ENCODE results near the gene BLM.
"Not testable (repeated sequence)": the region's sequence is repeated elsewhere in the genome, so short reads cannot be mapped to it uniquely, and the experiment has no call there.

Gene BLM

DNA sequence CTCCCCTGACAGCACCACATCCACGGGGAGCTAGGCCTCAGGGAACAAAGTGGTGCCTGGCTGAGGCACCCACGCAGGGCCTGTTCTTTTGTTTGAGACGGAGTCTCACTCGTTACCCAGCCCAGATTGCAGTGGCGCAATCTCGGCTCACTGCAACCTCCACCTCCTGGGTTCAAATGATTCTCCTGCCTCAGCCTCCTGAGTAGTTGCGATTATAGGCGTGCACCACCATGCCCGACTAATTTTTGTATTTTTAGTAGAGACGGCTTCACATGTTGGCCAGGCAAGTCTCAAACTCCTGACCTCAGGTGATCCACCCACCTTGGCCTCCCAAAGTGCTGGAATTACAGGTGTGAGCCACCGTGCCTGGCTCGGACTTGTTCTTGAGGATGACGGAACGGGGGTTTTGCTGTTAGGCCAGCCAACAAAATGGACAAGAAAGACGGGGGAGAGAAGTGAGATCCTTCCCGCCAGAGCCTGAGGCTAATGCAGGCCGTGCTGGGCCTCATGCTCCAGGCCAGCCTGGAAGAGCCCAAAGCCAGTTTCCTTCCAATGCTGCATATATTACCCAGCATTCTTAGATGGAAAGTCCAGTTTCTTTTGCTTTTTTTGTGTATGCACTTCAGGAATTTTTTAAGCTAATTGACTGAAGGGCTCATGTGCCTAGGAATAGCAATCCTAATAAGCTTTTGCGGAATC, 123.2 kb downstream of the BLM start:
- no peak for DNase-seq (ENCODE audit: low read depth in 2 of 3, low spot score in 1 of 3)

DNA sequence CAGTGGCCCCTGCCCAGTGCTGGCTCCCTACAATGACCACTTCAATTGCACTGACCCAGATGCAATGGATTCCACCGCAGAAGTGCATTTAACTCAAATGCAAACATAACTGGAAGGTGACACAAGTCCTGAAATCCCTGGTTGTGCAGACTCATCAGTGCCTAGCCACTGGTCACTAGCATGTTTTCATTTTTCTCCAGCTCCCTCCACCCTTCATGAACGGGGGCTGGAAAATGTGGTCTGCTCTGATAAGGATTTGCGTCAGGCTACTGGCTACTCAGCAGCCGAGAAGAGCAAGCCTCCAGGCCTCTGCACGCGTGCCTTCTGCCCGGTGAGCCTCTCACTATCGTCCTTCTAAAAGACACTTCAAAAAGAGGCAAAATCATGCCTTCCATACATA, 123.8 kb downstream of the BLM start:
- no peak for DNase-seq (ENCODE audit: low read depth in 2 of 3, low spot score in 1 of 3)

DNA sequence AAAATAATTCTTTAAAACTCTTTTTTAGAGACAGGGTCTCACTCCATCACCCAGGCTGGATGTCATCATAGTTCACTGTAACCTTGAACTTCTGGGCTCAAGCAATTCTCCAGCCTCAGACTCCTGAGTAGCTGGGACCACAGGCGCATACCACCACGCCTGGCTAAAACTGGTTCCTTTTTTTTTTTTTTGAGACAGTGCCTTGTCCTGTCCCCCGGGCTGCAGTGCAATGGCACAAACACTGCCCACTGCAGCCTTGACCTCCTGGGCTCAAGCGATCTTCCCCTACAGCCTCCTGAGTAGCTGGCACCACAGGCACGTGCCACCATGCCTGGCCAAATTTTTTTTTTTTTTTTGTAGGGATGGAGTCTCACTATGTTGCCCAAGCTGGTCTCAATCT, 127.5 kb downstream of the BLM start:
- no peak for DNase-seq (ENCODE audit: low read depth in 2 of 3, low spot score in 1 of 3)

DNA sequence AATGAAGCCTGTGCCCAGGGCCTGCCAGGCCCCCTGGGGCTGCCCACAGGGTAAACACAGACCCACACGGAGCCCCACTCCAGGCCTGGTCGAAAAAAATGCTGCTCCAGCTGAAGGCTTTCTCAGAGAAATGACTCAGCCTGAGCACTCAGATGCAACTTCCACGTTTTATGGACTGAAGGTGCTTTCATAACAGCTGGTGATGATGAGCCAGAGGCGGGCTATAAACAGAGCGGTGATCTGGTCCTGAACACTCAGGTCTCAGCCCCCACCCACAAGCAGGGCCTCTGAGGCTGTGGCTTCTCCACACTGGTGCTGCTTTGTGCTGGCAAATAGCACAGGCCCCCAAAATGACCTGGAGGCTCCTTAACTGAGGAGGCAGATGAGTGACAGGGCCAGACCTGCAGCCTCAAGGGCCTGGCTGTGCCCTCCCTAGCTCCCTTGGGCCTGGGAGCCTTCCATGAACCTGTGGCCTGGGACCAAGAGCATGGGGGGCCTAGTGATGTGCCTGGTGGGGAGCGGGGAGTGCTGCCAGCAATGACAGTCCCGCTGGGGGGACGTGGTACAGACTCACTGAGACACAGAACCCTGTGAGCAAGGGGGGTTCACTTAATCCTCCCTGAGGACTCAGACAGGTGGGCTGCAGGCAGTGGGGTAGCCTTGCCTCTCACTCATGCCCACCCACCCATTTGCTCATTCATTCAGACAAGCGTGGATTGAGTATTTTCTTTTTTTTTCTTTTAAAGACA, 128.2 kb downstream of the BLM start:
- peak in 2 of 3 donors; percentile 57 to 70 for DNase-seq (ENCODE audit: low read depth in 2 of 3, low spot score in 1 of 3)

DNA sequence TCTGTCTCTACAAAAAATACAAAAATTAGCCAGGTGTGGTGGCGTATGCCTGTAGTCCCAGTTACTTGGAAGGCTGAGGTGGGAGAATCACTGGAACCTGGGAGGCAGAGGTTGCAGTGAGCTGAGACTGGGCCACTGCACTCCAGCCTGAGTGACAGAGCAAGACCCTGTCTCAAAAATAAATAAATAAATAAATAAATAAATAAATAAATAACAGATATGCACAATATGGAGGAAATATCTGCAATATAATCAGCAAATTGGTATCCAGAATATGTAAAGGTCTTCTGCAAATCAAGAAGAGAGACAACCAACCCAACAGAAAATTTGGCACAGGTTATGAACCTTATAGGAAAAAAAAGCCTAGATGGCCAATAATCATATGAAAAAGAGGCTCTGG, 132.3 kb downstream of the BLM start:
- not testable (repeated sequence) for DNase-seq (ENCODE audit: low read depth in 2 of 3, low spot score in 1 of 3)

DNA sequence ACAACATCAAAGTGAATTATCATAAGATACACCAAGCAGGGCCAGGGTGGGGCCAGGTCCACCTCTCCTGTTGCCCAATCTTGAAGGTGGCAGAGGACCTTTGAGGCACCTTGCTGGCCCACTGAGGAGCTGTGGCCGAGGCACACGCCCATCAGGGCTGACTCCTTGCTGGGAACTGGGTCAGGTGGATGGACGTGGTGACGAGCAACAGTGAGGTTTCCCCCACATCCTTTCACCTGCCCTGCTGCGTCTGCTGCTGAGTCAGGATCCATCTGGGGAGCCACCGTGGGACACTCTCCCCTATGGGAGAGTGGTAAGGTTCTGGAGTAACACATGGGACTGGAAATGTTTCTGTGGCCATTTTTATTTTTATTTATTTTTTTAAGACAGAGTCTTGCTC, 134.0 kb downstream of the BLM start:
- no peak for DNase-seq (ENCODE audit: low read depth in 2 of 3, low spot score in 1 of 3)

DNA sequence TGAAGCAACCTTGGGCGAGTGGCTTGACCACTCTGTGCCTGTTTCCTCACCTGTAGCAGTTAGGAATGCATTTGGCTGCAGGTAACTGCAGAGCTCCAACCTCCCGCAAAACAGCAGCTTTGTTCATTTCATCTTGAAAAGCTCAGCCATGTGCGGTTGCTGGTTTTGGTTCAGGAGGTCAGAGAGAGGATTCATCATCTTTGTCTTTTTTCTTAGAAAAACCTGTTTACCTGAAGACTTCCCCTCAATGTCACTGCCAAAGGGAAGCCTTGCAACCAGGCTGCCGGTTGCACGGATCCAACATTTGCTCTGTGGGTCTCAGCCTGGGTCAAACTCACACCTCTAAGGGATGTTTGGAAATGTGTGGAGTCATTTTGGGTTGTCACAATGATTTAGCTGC, 134.8 kb downstream of the BLM start:
- DNase-seq (ENCODE audit: low read depth in 2 of 3, low spot score in 1 of 3): no peak

DNA sequence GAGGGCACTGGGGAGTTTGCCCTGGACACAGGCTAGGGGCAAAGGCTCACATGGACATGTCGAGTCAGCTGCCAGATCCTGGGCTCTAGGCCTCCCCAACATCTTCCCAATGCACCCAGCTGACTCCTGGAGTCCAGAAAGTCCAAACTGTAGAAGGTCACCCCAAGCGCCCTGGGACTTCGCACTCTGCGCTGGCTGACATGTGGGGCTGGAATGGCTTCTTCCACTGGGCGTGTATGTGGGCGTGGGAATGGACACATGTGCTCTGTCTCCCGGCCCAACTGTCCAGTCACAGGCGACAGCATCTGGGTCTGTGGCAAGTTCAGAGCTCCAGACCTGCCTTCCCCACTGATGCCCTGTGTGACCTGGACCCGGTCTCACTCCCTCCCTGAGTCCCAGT, 138.0 kb downstream of the BLM start:
- DNase-seq (ENCODE audit: low read depth in 2 of 3, low spot score in 1 of 3): no peak

DNA sequence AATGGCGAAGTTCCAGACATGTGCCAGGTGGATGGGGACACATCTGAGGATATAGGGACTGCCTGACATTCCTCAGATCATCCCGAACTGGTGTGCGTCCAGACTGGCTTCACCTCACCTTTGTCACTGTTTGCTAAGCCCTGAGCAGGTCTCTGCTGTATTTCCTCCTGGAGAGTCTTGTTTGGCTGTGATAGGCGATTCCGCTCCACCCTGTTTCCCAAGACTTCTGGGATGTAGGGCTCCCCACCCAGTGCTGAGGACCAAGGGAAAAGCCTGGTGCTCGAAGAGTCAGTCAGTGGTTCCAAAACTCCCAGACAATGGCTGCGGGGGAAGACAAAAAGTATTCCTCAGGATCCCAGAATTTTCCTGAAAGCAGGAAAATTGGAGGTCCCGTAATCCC, 140.2 kb downstream of the BLM start:
- DNase-seq (ENCODE audit: low read depth in 2 of 3, low spot score in 1 of 3): no peak

DNA sequence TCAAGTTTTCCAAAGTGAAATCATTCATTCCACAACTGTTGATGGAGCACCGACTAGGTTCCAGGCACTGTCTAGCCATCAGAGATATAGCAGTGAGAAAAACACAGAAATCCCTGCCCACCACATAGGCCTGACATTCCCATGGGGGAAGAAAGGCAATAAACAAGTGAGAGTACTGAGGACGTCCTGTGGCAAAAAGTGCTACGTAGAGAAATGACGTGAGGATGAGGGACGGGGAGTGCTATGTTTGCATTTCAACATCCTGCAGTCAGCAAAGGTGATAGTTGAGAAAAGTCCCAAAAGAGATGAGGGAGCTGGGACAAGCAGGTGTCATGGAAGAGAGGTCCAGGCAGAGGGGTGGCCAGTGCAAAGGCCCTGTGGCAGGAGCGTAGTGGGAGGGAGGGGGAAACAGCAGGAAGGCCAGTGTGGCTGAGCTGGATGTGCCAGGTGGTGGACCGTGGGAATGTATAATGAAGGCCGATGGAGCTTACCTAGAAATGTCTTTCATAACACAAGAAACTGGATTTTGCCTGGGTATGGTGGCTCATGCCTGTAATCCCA, 140.8 kb downstream of the BLM start:
- no peak for DNase-seq (ENCODE audit: low read depth in 2 of 3, low spot score in 1 of 3)

DNA sequence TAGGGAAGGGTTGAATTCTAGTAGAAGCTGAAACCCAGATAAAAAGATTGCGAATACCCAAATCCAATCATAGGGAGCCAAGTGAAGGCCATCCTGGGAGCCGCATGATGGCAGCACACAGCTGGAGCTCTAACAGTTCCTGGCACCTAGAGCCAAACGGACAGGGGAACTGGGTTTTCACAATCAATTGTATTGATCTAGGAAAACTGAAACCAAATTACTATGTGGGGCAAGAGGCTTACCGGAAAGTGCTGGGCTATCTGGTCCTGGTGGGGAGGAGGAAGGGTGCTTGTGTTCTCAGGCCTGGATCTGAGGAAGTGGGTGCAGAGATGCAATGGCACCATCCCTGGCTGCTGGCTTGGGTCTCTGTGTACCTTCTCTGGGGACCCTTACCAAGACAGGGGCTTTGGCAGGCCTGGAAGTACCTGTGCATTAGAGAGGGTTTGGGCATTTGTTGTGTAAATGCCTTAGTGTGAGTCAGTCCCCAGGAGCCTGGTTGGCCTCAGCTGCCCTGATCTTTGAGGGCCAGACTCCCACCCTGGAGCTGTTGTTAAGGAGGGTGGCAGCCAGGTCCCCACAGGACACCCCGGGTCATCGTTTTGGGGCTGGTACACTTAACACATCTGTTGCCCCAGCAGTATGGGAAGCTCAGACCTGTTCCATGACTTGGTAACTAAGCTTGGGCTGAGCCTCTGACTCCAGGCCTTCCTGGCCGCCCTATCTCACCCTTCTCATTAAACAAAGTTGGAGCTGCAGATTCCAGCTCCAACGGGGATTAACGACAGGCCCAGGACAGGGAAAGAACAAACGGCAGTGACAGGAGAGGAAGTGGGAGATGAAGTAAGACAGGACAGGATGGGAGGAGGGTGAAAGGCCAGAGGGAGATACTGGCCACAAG, 142.3 kb downstream of the BLM start:
- no peak for DNase-seq (ENCODE audit: low read depth in 2 of 3, low spot score in 1 of 3)

DNA sequence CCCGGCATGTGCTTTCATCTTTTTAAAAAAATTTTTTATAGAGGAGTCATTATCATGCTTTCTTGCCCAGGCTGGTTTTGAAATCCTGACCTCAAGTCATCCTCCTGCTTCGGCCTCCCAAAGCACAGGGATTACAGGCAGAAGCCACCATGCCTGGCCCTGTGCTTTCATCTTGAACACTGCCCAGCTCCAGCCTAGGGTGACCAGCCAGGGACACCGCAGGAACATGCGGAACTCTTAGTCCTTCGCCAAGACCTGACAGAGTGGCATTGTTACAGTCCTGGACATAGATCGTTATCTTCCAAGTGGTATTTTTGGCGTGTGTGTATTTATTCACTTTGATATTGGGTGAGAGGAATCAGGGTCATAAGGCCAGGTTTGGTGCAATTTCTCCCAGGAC, 143.3 kb downstream of the BLM start:
- DNase-seq (ENCODE audit: low read depth in 2 of 3, low spot score in 1 of 3): no peak

DNA sequence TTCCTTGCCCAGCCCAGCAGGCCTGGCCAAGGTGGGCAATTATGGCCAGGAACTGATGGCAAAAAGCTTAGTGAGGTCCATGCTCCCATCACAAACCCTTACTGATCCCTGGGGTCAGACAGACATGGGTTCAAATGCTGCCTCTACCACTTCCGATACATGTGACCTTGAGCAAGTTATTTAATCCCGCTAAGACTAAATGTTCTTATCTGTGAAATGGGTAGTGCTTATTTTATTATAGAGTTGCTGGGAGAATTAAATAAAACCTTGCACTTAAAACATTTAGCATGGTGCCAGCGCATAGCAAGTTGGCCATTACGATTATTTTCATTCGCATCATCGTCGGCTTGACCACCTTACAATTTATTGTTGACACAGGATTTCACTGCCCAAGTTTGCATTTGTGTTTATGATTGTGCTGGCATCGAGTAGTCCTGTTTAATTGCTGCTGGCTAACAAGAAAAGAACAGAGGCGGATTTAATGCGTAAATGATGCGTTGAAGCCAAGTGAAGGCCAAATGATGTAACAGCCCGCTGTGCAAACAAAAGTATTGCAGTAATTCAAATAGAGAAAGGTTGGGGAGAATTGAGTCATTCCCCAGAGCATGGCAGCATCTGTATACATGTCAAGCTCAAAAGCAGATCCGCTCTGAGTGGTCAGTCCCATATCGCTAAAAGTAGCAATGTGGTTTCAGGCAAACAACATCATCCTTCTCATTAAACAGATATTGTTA, 144.0 kb downstream of the BLM start:
- no peak for DNase-seq (ENCODE audit: low read depth in 2 of 3, low spot score in 1 of 3)

DNA sequence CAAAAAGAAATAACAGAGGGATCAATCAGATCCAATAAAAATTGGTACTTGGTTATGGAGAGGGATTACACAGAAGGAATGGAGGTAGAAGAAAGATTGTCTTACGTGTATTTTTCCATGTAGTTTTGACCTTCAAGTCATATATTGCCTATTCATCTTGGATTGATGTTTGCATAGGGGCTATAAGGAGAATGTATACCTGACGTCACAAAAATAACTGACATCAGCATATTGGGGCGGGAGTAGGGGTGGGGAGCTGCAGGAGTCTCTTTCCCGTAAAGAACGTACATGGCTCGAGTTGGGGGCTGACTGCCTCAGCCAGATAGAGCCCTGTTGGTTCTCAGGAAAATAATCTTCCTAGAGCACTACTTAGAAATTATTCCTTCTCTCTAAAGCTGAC, 145.3 kb downstream of the BLM start:
- no peak for DNase-seq (ENCODE audit: low read depth in 2 of 3, low spot score in 1 of 3)

DNA sequence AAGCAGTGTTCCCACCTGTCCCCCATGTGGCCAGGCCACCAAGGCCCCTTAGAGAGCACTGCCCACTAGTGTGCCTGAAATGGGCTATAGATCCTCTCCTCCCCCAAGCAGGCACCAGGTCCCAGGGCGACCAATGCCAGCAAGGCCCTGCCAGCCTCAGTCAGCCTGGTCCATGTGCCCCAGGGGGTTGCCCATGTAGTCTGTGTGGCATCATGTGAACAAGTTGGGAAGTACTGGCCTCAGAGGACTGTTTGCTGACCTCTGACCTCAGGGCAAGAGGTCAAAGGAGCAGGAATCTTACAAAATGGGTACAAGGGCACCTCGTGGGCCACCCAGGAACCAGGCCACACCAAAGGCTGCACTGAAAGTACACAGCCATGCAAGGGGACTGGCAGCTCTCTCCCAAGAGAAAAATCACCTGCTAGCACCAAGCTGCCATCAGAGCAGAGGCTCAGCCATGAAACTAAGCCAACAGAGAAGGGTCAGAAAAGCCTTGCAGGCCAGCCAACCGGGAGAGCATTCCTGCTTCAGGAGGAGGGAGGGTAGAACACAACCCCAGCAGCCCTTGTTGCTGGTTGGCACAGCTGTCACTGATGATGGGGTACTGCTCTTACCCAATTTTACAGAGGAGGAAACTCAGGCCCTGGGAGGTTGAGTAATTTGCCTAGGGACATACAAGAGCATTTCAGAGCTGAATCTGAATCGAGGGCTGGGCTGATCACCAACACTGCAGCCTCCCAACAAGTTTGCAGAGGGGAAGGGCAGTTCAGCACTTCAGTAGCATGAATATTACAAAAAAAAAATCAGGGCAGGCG, 146.0 kb downstream of the BLM start:
- DNase-seq (ENCODE audit: low read depth in 2 of 3, low spot score in 1 of 3): no peak

DNA sequence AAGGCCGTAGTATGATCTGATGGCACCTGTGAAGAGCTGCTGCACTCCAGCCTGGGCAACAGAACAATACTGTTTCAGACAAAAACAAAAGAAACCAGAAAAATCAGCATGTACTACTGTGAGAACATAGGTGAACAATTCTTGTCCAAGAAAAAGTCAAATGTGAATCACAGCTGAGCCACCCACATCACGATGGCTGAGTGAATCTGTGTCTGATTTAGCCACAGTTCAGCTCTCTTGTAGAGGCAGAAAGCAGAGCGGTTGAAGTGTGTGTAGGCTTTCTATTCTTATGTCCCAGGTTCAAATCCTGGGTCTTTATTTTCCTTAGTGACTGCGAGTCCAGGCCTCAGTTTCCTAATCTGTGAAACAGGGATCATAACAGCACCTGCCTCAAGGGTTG, 146.8 kb downstream of the BLM start:
- DNase-seq (ENCODE audit: low read depth in 2 of 3, low spot score in 1 of 3): no peak

DNA sequence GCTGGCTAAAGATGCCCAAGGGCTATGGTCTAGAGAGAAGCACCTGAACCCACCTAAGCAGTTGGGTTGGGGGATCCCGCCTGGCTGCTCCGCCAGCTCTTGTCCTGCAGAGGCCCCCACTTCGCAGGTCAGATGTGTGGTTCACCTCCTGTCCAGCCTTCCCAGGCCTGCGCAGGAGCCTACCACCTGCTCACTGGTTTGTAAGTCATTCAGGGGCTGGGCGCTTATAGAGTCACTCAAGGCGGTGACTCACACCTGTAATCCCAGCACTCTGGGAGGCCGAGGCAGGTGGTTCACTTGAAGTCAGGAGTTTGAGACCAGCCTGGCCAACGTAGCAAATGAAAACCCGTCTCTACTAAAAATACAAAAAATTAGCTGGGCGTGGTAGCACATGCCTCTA, 147.4 kb downstream of the BLM start:
- no peak for DNase-seq (ENCODE audit: low read depth in 2 of 3, low spot score in 1 of 3)

DNA sequence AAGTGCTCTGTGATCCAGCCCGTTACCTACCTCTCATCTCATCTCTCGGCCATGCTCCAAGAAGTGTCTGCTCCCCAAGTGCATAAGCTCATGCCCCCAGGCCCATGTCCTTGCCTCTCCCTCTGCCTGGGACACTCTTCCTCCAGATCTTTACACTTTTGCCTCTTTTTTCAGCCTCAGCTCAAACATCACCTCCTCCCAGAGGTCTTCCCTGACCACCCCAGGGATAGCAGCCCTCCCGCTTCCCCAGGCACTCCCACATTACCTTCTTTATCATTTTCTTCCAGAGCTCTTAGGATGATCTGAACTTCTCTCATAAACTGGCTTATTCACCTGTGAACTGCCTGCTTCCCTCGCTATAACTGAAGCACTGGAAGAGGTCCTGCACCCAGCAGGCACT, 148.6 kb downstream of the BLM start:
- no peak for DNase-seq (ENCODE audit: low read depth in 2 of 3, low spot score in 1 of 3)
